ENCODE data around the gene RRN3. TPM values are rescaled to one million over a fixed set of nuclear protein-coding genes. Genes with fewer than 3 reads are reported as not detected.

Gene RRN3
- total and polyA plus RNA-seq, 9 of the 15 experiments (the other 6 are each of a cell fraction or from before 2014, with no cell fraction given) = 22.2 to 49.5 (median 28.4) TPM

GRCh38 chr16:15055141-15056053 is 38.7 kb downstream of the RRN3 start (continued):
- TF ChIP-seq AFF4 (CRISPR knock-in tag; IDR thresholded peaks at IDR 0.05) (no peak), HNRNPLL (IDR thresholded peaks at IDR 0.05; ENCODE audit: low read depth, low read length, poor library complexity, severe bottlenecking) (no peak), STAT6 (CRISPR knock-in tag; IDR thresholded peaks at IDR 0.05) (no peak), U2AF1 (optimal IDR thresholded peaks at IDR 0.05; ENCODE audit: low read depth, low read length) (no peak), FOSL1 (tag; conservative IDR thresholded peaks at IDR 0.05) (0 out of 2 replicates have a peak, but pooled peaks have one; percentile 23), RBBP5 (IDR thresholded peaks at IDR 0.05; ENCODE audit: borderline replicate concordance, insufficient read depth, low read length, poor library complexity, severe bottlenecking) (peak; percentile 67), PRMT5 (CRISPR knock-in tag; IDR thresholded peaks at IDR 0.05) (no peak), DIDO1 (tag; IDR thresholded peaks at IDR 0.05; ENCODE audit: low read depth) (no peak), CC2D1A (IDR thresholded peaks at IDR 0.05) (no peak), LEF1 (IDR thresholded peaks at IDR 0.05) (no peak), CHD4 (IDR thresholded peaks at IDR 0.05; ENCODE audit: insufficient read depth, insufficient replicate concordance, low read depth, low read length, poor library complexity, severe bottlenecking) (peak; percentile 81), ETV5 (CRISPR knock-in tag; IDR thresholded peaks at IDR 0.05; ENCODE audit: low read depth) (no peak; the same call in 1 of the 2 replicates), NUFIP1 (IDR thresholded peaks at IDR 0.05; ENCODE audit: partially characterized antibody) (no peak), TAF7 (tag; IDR thresholded peaks at IDR 0.05) (no peak), MYNN (IDR thresholded peaks at IDR 0.05) (no peak), MYNN (CRISPR knock-in tag; IDR thresholded peaks at IDR 0.05) (no peak), HOMEZ (CRISPR knock-in tag; IDR thresholded peaks at IDR 0.05) (no peak), KLF6 (CRISPR knock-in tag; IDR thresholded peaks at IDR 0.05; ENCODE audit: borderline replicate concordance) (no peak), CXXC5 (CRISPR knock-in tag; IDR thresholded peaks at IDR 0.05) (no peak; the same call in 1 of the 2 replicates), ESRRA (IDR thresholded peaks at IDR 0.05; ENCODE audit: borderline replicate concordance, low read depth) (peak; percentile 38; the same call in 1 of the 2 replicates)
